Measurements from ENCODE around the gene NDUFB2.
"Not testable (repeated sequence)": the region's sequence is repeated elsewhere in the genome, so short reads cannot be mapped to it uniquely, and the experiment has no call there.

The NDUFB2 gene

GRCh38 chr7:140670343-140670935 is 26.1 kb upstream of the NDUFB2 start:
- DNase-seq = no peak
- in situ Hi-C loops (cut with MboI; ENCODE audit: low pct_unique_long_range_greater_than_20kb, low sequenced_read_pairs) = no loop called here

- no peak for DNase-seq
- in situ Hi-C loops (cut with MboI; ENCODE audit: low pct_unique_long_range_greater_than_20kb, low sequenced_read_pairs) = no loop called here
These were observed 24.5 kb upstream of the NDUFB2 start for GRCh38 chr7:140671966-140672365.

GRCh38 chr7:140672382-140673062 is 24.0 kb upstream of the NDUFB2 start, which contains the start of gene ADCK2:
Gene ADCK2, plus strand, starts transcription at chr7:140672945. Its CDS starts 386 bp downstream, at chr7:140673331.
- peak; percentile 34 for DNase-seq
- in situ Hi-C loops (cut with MboI; ENCODE audit: low pct_unique_long_range_greater_than_20kb, low sequenced_read_pairs) = no loop called here

GRCh38 chr7:140673063-140673773 is 23.3 kb upstream of the NDUFB2 start:
- in situ Hi-C loops (cut with MboI; ENCODE audit: low pct_unique_long_range_greater_than_20kb, low sequenced_read_pairs) = no loop called here
- DNase-seq = peak; percentile 64

GRCh38 chr7:140673774-140674155 is 22.7 kb upstream of the NDUFB2 start:
- in situ Hi-C loops (cut with MboI; ENCODE audit: low pct_unique_long_range_greater_than_20kb, low sequenced_read_pairs) = no loop called here
- DNase-seq = no peak

GRCh38 chr7:140674356-140674800 is 22.1 kb upstream of the NDUFB2 start:
- in situ Hi-C loops (cut with MboI; ENCODE audit: low pct_unique_long_range_greater_than_20kb, low sequenced_read_pairs) = no loop called here
- peak; percentile 31 for DNase-seq

- DNase-seq = peak; percentile 69
- in situ Hi-C loops (cut with MboI; ENCODE audit: low pct_unique_long_range_greater_than_20kb, low sequenced_read_pairs) = no loop called here
These were observed 21.4 kb upstream of the NDUFB2 start for GRCh38 chr7:140674899-140675701.

GRCh38 chr7:140675726-140676125 is 20.8 kb upstream of the NDUFB2 start:
- no peak for DNase-seq
- in situ Hi-C loops (cut with MboI; ENCODE audit: low pct_unique_long_range_greater_than_20kb, low sequenced_read_pairs) = no loop called here

GRCh38 chr7:140676306-140676705 is 20.2 kb upstream of the NDUFB2 start:
- in situ Hi-C loops (cut with MboI; ENCODE audit: low pct_unique_long_range_greater_than_20kb, low sequenced_read_pairs) = no loop called here
- no peak for DNase-seq

GRCh38 chr7:140676956-140677355 is 19.6 kb upstream of the NDUFB2 start:
- DNase-seq; in situ Hi-C loops (cut with MboI; ENCODE audit: low pct_unique_long_range_greater_than_20kb, low sequenced_read_pairs): not testable (repeated sequence)

- in situ Hi-C loops (cut with MboI; ENCODE audit: low pct_unique_long_range_greater_than_20kb, low sequenced_read_pairs) = no loop called here
- DNase-seq = no peak
These were observed 19.0 kb upstream of the NDUFB2 start for GRCh38 chr7:140677496-140677895.

- in situ Hi-C loops (cut with MboI; ENCODE audit: low pct_unique_long_range_greater_than_20kb, low sequenced_read_pairs) = no loop called here
These were observed 18.3 kb upstream of the NDUFB2 start for GRCh38 chr7:140678081-140678815.

GRCh38 chr7:140678816-140679130 is 17.7 kb upstream of the NDUFB2 start:
- in situ Hi-C loops (cut with MboI; ENCODE audit: low pct_unique_long_range_greater_than_20kb, low sequenced_read_pairs) = no loop called here
- no peak for DNase-seq

More at GRCh38 chr7:140678081-140678815, 18.3 kb upstream of the NDUFB2 start:
- no peak for DNase-seq

- in situ Hi-C loops (cut with MboI; ENCODE audit: low pct_unique_long_range_greater_than_20kb, low sequenced_read_pairs) = no loop called here
- DNase-seq = no peak
These were observed 17.3 kb upstream of the NDUFB2 start for GRCh38 chr7:140679186-140679585.

- no peak for DNase-seq
- in situ Hi-C loops (cut with MboI; ENCODE audit: low pct_unique_long_range_greater_than_20kb, low sequenced_read_pairs) = no loop called here
These were observed 15.6 kb upstream of the NDUFB2 start for GRCh38 chr7:140680886-140681285.

GRCh38 chr7:140681766-140682165 is 14.7 kb upstream of the NDUFB2 start:
- no peak for DNase-seq
- in situ Hi-C loops (cut with MboI; ENCODE audit: low pct_unique_long_range_greater_than_20kb, low sequenced_read_pairs) = no loop called here

- in situ Hi-C loops (cut with MboI; ENCODE audit: low pct_unique_long_range_greater_than_20kb, low sequenced_read_pairs) = no loop called here
- no peak for DNase-seq
These were observed 12.9 kb upstream of the NDUFB2 start for GRCh38 chr7:140683657-140684056.

GRCh38 chr7:140684066-140684950 is 12.2 kb upstream of the NDUFB2 start:
- in situ Hi-C loops (cut with MboI; ENCODE audit: low pct_unique_long_range_greater_than_20kb, low sequenced_read_pairs) = no loop called here
- DNase-seq = no peak

All from KBM-7 (cell line).